Measurements from ENCODE around the gene TMEM14A. TPM values are rescaled to one million over a fixed set of nuclear protein-coding genes. Genes with fewer than 3 reads are reported as not detected.
"Not testable (repeated sequence)": the region's sequence is repeated elsewhere in the genome, so short reads cannot be mapped to it uniquely, and the experiment has no call there.

TMEM14A gene
- polyA plus RNA-seq, 1 donor (not counting 4 experiments of a cell fraction or from before 2014, with no cell fraction given), result 44.2 TPM

- DNase-seq (ENCODE audit: low read depth, low spot score) (no peak), FAIRE-seq (no peak)
- H3K9me1 ChIP-seq (ENCODE audit: control insufficient read depth, extremely low read depth, insufficient read depth, low read length), result no peaks in the 10 kb centered on the region
- no peak overlapping the region for H3K27ac ChIP-seq (ENCODE audit: control insufficient read depth, insufficient read depth, low read length)
- no peaks in the 10 kb centered on the region for H3K9me3 ChIP-seq (ENCODE audit: control insufficient read depth, low read depth, low read length)
- H3K27me3 ChIP-seq (ENCODE audit: control insufficient read depth, extremely low read depth, insufficient read depth, low read length), result no peaks in the 10 kb centered on the region
- H3K4me3 ChIP-seq (ENCODE audit: control insufficient read depth in 2 of 3, extremely low read depth in 1 of 3, insufficient read depth in 2 of 3, low read depth in 1 of 3, low read length in 3 of 3), result no peak overlapping the region
- dilution Hi-C loops (cut with MboI; ENCODE audit: extremely low pct_ligation_motif_present, low sequenced_read_pairs), result no loop called here
- H4K20me1 ChIP-seq (ENCODE audit: control insufficient read depth, extremely low read depth, insufficient read depth, low read length), result no peaks in the 10 kb centered on the region
- no peak overlapping the region for H3K9ac ChIP-seq (ENCODE audit: control insufficient read depth, extremely low read depth, insufficient read depth, low read length)
- TF ChIP-seq CTCF (optimal IDR thresholded peaks at IDR 0.05 in 1 of 3, IDR thresholded peaks at IDR 0.05 in 1 of 3, conservative IDR thresholded peaks at IDR 0.05 in 1 of 3; ENCODE audit: extremely low read depth in 1 of 3, insufficient read depth in 2 of 3, low read length in 3 of 3) (no peak), EZH2 (IDR thresholded peaks at IDR 0.05; ENCODE audit: low read length) (no peak)
- no peaks in the 10 kb centered on the region for H3K4me1 ChIP-seq (ENCODE audit: control insufficient read depth, extremely low read depth, insufficient read depth, low read length)
- no peak overlapping the region for H2AFZ ChIP-seq (ENCODE audit: control insufficient read depth, low read length)
- H3K79me2 ChIP-seq (ENCODE audit: control insufficient read depth, insufficient read depth, low read length), result no peaks in the 10 kb centered on the region
- no peaks in the 10 kb centered on the region for H3K36me3 ChIP-seq (ENCODE audit: control insufficient read depth in 2 of 2, extremely low read depth in 1 of 2, insufficient read depth in 2 of 2, low read length in 2 of 2)
- no peak overlapping the region for H3K4me2 ChIP-seq (ENCODE audit: control insufficient read depth, extremely low read depth, insufficient read depth, low read depth, low read length)
These were observed 41.2 kb downstream of the TMEM14A start for GRCh38 chr6:52712136-52712535.

- FAIRE-seq; H3K27me3 ChIP-seq (ENCODE audit: control insufficient read depth, extremely low read depth, insufficient read depth, low read length); dilution Hi-C loops (cut with MboI; ENCODE audit: extremely low pct_ligation_motif_present, low sequenced_read_pairs); H3K9ac ChIP-seq (ENCODE audit: control insufficient read depth, extremely low read depth, insufficient read depth, low read length); DNase-seq (ENCODE audit: low read depth, low spot score); H3K4me1 ChIP-seq (ENCODE audit: control insufficient read depth, extremely low read depth, insufficient read depth, low read length); H3K79me2 ChIP-seq (ENCODE audit: control insufficient read depth, insufficient read depth, low read length); H3K4me3 ChIP-seq (ENCODE audit: control insufficient read depth in 2 of 3, extremely low read depth in 1 of 3, insufficient read depth in 2 of 3, low read depth in 1 of 3, low read length in 3 of 3); H4K20me1 ChIP-seq (ENCODE audit: control insufficient read depth, extremely low read depth, insufficient read depth, low read length); H2AFZ ChIP-seq (ENCODE audit: control insufficient read depth, low read length); H3K4me2 ChIP-seq (ENCODE audit: control insufficient read depth, extremely low read depth, insufficient read depth, low read depth, low read length); H3K9me1 ChIP-seq (ENCODE audit: control insufficient read depth, extremely low read depth, insufficient read depth, low read length); H3K36me3 ChIP-seq (ENCODE audit: control insufficient read depth in 2 of 2, extremely low read depth in 1 of 2, insufficient read depth in 2 of 2, low read length in 2 of 2); H3K27ac ChIP-seq (ENCODE audit: control insufficient read depth, insufficient read depth, low read length); H3K9me3 ChIP-seq (ENCODE audit: control insufficient read depth, low read depth, low read length): not testable (repeated sequence)
These were observed 43.8 kb downstream of the TMEM14A start for GRCh38 chr6:52714761-52715160.

- Histone ChIP-seq H3K27me3 (ENCODE audit: control insufficient read depth, extremely low read depth, insufficient read depth, low read length) (no peaks in the 10 kb centered on the region), H3K9me1 (ENCODE audit: control insufficient read depth, extremely low read depth, insufficient read depth, low read length) (no peaks in the 10 kb centered on the region), H3K9ac (ENCODE audit: control insufficient read depth, extremely low read depth, insufficient read depth, low read length) (no peak overlapping the region), H3K79me2 (ENCODE audit: control insufficient read depth, insufficient read depth, low read length) (no peaks in the 10 kb centered on the region), H3K36me3 (ENCODE audit: control insufficient read depth in 2 of 2, extremely low read depth in 1 of 2, insufficient read depth in 2 of 2, low read length in 2 of 2) (no peaks in the 10 kb centered on the region), H4K20me1 (ENCODE audit: control insufficient read depth, extremely low read depth, insufficient read depth, low read length) (no peaks in the 10 kb centered on the region), H3K4me1 (ENCODE audit: control insufficient read depth, extremely low read depth, insufficient read depth, low read length) (no peaks in the 10 kb centered on the region), H3K27ac (ENCODE audit: control insufficient read depth, insufficient read depth, low read length) (no peak overlapping the region), H3K4me3 (ENCODE audit: control insufficient read depth in 2 of 3, extremely low read depth in 1 of 3, insufficient read depth in 2 of 3, low read depth in 1 of 3, low read length in 3 of 3) (no peak overlapping the region), H3K9me3 (ENCODE audit: control insufficient read depth, low read depth, low read length) (no peaks in the 10 kb centered on the region), H2AFZ (ENCODE audit: control insufficient read depth, low read length) (no peak overlapping the region), H3K4me2 (ENCODE audit: control insufficient read depth, extremely low read depth, insufficient read depth, low read depth, low read length) (no peak overlapping the region)
- FAIRE-seq (no peak), DNase-seq (ENCODE audit: low read depth, low spot score) (no peak)
- no peak for TF ChIP-seq EZH2 (IDR thresholded peaks at IDR 0.05; ENCODE audit: low read length)
- no peak for TF ChIP-seq CTCF (optimal IDR thresholded peaks at IDR 0.05 in 1 of 3, IDR thresholded peaks at IDR 0.05 in 1 of 3, conservative IDR thresholded peaks at IDR 0.05 in 1 of 3; ENCODE audit: extremely low read depth in 1 of 3, insufficient read depth in 2 of 3, low read length in 3 of 3)
- dilution Hi-C loops (cut with MboI; ENCODE audit: extremely low pct_ligation_motif_present, low sequenced_read_pairs), result no loop called here
These were observed 47.6 kb downstream of the TMEM14A start for GRCh38 chr6:52718550-52718949.

Measured in keratinocyte (primary cell).